Adrenal gland (tissue), 12 donors: ENCODE data around the gene UFD1. TPM values are rescaled to one million over a fixed set of nuclear protein-coding genes. Genes with fewer than 3 reads are reported as not detected.

ENCODE experiments used
- DNase-seq, 7 donors: peaks; one replicate each; pipeline ENCODE4 v3.0.0-alpha.2; 2019 to 2020
- H3K27ac ChIP-seq, 5 donors: fragments of 200-600 bp; sonication (generic) in 4 of 5; 1 replicate in 3 of 5; 2 replicates in 2 of 5; pipeline versions ENCODE4 v1.5.1 to v1.8.0; 2016 to 2020; ENCODE audit warnings: mild to moderate bottlenecking in 1 of 5
- H3K27me3 ChIP-seq: fragments of 200-600 bp; 2 replicates; pipeline ENCODE4 v1.8.0; 2021
- H3K36me3 ChIP-seq, 2 donors: fragments of 200-600 bp; replicated peaks in 1 of 2; 1 replicate in 1 of 2; 2 replicates in 1 of 2; pipeline versions ENCODE4 v1.5.1 to v1.8.0; 2018 to 2022
- H3K4me1 ChIP-seq, 2 donors: fragments of 200-600 bp; replicated peaks in 1 of 2; 1 replicate in 1 of 2; 2 replicates in 1 of 2; pipeline versions ENCODE4 v1.5.1 to v1.8.0; 2018 to 2021
- H3K4me3 ChIP-seq, 4 donors: fragments of 200-600 bp; sonication (generic) in 3 of 4; one replicate each; pipeline ENCODE4 v1.5.1; 2016 to 2018
- H3K9me3 ChIP-seq, 3 donors: fragments of 200-600 bp; sonication (generic) in 1 of 3; replicated peaks in 1 of 3; 1 replicate in 2 of 3; 2 replicates in 1 of 3; pipeline versions ENCODE4 v1.5.1 to v1.8.0; 2016 to 2021
- CTCF ChIP-seq, 6 experiments: fragments of 450-650 bp in 4 of 6; fragments of 200-600 bp in 2 of 6; sonication (generic) in 1 of 6; IDR thresholded peaks; 1 replicate in 5 of 6; 2 replicates in 1 of 6; pipeline versions ENCODE4 v1.5.1 to v1.8.0; 2016 to 2021; ENCODE audit warnings: antibody characterized with exemption in 6 of 6, mild to moderate bottlenecking in 2 of 6, moderate library complexity in 1 of 6
- POLR2A ChIP-seq, 2 donors: fragments of 450-650 bp; IDR thresholded peaks; one replicate each; pipeline ENCODE4 v1.6.1; 2017; ENCODE audit warnings: antibody characterized with exemption in 2 of 2, mild to moderate bottlenecking in 2 of 2, moderate library complexity in 1 of 2
- WGBS, 4 donors: extraction: QIAGEN DNeasy Blood & Tissue Kit in 2 of 4; methylation state at CpG; one replicate each; pipeline versions ENCODE4 v1.1.5 to v1.1.7; 2013 to 2017; 5-methylcytosine and 5-hydroxymethylcytosine counted together
- intact Hi-C, 2 donors: fragments of 100-400 bp; cut with DNase I; formaldehyde crosslinking; loops; one replicate each; pipeline versions ENCODE4 v1.14.1 to v1.15.0; 2022 to 2023
- polyA plus RNA-seq, 3 donors: library from polyadenylated mRNA; stranded (reverse); fragments of 200-250 nt in 2 of 3; fragments of 350-450 nt in 1 of 3; fragmentation: Illumina TruSeq in 1 of 3; extraction: RNeasy Lipid Tissue Mini Kit (QIAGEN cat#74804) in 1 of 3; gene quantifications; one replicate each; pipeline ENCODE4 v1.2.3, GENCODE V29; 2013 to 2014
- total RNA-seq, 9 donors: library from RNA; depleted of rRNA in 4 of 9; stranded (reverse); fragments of >200 nt in 4 of 9; fragments of 120-200 nt in 1 of 9; fragmentation: NEBNext Ultra II Directional in 1 of 9; extraction: Animal tissue kit (Norgen Biotek cat#: 25700) in 1 of 9; gene quantifications; one replicate each; pipeline versions ENCODE4 v1.1.0 to v1.2.4, GENCODE V29; 2013 to 2023
- donor health status: healthy with polysubstance abuse.
- donor health status: Bipolar disorder and iron deficiency.
- donor health status: DM: yes; HTN: yes; CAD: no.
- donor health status: DM: no; HTN: no; CAD: no.
- donor health status: DM: no; HTN: no; CAD: no.
- donor health status: DM: yes; HTN: yes; CAD: no.

The UFD1 gene
- total and polyA plus RNA-seq, 12 donors = 20.1 to 128 (median 45.6) TPM

- peak in 1 of 7 donors; percentile 47 for DNase-seq
- H3K36me3 ChIP-seq = no peaks in the 10 kb centered on the region
- H3K27me3 ChIP-seq = no peaks in the 10 kb centered on the region
- no peak overlapping the region for H3K27ac ChIP-seq
- no peak for TF ChIP-seq POLR2A (IDR thresholded peaks at IDR 0.05)
- TF ChIP-seq CTCF (IDR thresholded peaks at IDR 0.05) = no peak
- H3K4me1 ChIP-seq = peaks cover 3 to 5% of the 10 kb centered on the region in 2 donors
- H3K9me3 ChIP-seq = no peaks in the 10 kb centered on the region
- H3K4me3 ChIP-seq = no peak overlapping the region
- intact Hi-C loops = loop anchor here in 1 of 2 donors (10.0 kb wide), 1 partner anchor 141 kb away; no protein-coding TSS in a partner anchor
- 81 to 87% (median 86%) methylated on average over 8 of the region's 8 CpGs for WGBS, 4 donors
Measured at GRCh38 chr22:19483481-19484244, 4.7 kb upstream of the UFD1 start.

GRCh38 chr22:19482297-19482696 lies 3.3 kb upstream of the UFD1 start:
- intact Hi-C loops = loop anchor here in 1 of 2 donors (10.0 kb wide), 1 partner anchor 143 kb away; no protein-coding TSS in a partner anchor
- WGBS, 4 donors = 88 to 92% (median 90%) methylated on average over 9 of the region's 9 CpGs
- H3K4me1 ChIP-seq = peaks cover 14 to 17% of the 10 kb centered on the region in 2 donors
- H3K36me3 ChIP-seq = no peaks in the 10 kb centered on the region
- peak in 1 of 7 donors; percentile 33 for DNase-seq
- H3K27ac ChIP-seq = no peak overlapping the region
- H3K4me3 ChIP-seq = no peak overlapping the region
- no peak for TF ChIP-seq POLR2A (IDR thresholded peaks at IDR 0.05)
- no peak for TF ChIP-seq CTCF (IDR thresholded peaks at IDR 0.05)
- H3K9me3 ChIP-seq = no peaks in the 10 kb centered on the region
- H3K27me3 ChIP-seq = no peaks in the 10 kb centered on the region

- 65 to 74% (median 68%) methylated on average over 10 of the region's 10 CpGs for WGBS, 4 donors
- H3K27me3 ChIP-seq = no peaks in the 10 kb centered on the region
- no peaks in the 10 kb centered on the region for H3K9me3 ChIP-seq
- peaks cover 15 to 21% of the 10 kb centered on the region in 2 donors for H3K4me1 ChIP-seq
- no peaks in the 10 kb centered on the region for H3K36me3 ChIP-seq
- TF ChIP-seq POLR2A (IDR thresholded peaks at IDR 0.05) = no peak
- TF ChIP-seq CTCF (IDR thresholded peaks at IDR 0.05) = no peak
- H3K27ac ChIP-seq = no peak overlapping the region
- H3K4me3 ChIP-seq = no peak overlapping the region
- intact Hi-C loops = loop anchor here in 1 of 2 donors (10.0 kb wide), 1 partner anchor 144 kb away; no protein-coding TSS in a partner anchor
- DNase-seq = peak in 1 of 7 donors; percentile 7
Measured at GRCh38 chr22:19480789-19481188, 1.8 kb upstream of the UFD1 start.

GRCh38 chr22:19480173-19480568 lies 1.2 kb upstream of the UFD1 start:
- peaks cover 0 to 3% of the 10 kb centered on the region in 2 donors for H3K36me3 ChIP-seq
- TF ChIP-seq CTCF (IDR thresholded peaks at IDR 0.05) = no peak
- TF ChIP-seq POLR2A (IDR thresholded peaks at IDR 0.05) = no peak
- peaks cover 15 to 21% of the 10 kb centered on the region in 2 donors for H3K4me1 ChIP-seq
- intact Hi-C loops = loop anchor here in 1 of 2 donors (10.0 kb wide), 1 partner anchor 145 kb away; no protein-coding TSS in a partner anchor
- H3K27ac ChIP-seq = no peak overlapping the region
- 0 to 2% (median 1%) methylated on average over 12 to 15 of the region's 15 CpGs for WGBS, 4 donors
- no peaks in the 10 kb centered on the region for H3K27me3 ChIP-seq
- DNase-seq = no peak
- H3K4me3 ChIP-seq = peak overlapping the region in 1 of 4 donors; percentile 49
- no peaks in the 10 kb centered on the region for H3K9me3 ChIP-seq
